NCI-H2171 (cell line): ENCODE data around the gene ARF3.
A peak's percentile ranks its signal among the peaks of the same experiment; 100 is the strongest.
"Not testable (repeated sequence)": the region's sequence is repeated elsewhere in the genome, so short reads cannot be mapped to it uniquely, and the experiment has no call there.

ENCODE experiments used
- DNase-seq: peaks from one replicate; lab custom pipeline; 2025; lab: John Stamatoyannopoulos, UW

The ARF3 gene

DNA sequence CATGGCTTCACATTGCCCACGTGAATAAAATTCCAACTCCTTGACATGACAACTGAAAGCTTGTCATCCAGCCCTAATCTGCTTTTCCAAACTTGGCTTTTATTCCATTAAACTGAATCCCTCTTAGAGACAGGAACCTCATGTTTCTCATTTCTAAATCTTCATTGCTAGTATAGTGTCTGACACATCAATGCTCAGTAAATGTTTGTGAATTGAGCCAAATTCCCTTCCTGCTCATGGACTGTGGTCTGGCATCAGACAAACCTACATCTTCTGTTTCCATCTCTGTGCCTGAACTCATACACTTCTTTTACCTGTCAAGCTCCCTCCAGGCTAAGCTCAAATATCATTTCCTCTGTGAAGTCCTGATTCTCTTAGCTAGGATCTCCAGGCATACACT is 27.7 kb downstream of the ARF3 start:
- no peak for DNase-seq

DNA sequence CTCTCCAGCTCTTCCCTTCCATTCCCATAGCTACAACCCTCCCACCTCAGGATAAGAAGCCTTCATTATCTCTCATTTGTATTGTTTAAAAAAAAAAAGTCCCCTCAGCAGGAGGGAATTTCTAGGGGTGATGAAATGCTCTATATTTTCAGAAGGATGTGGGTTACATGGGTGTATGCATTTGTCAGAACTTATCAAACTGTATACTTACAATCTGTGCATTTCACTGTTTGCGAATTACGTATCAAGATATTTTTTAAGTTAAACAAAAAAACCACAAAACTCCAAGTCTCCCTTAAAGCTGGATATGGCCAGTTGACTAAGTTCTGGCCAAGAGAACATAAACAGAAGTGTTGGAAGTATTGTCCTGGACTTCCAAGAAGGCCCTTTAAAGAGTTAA is 30.0 kb downstream of the ARF3 start:
- no peak for DNase-seq

DNA sequence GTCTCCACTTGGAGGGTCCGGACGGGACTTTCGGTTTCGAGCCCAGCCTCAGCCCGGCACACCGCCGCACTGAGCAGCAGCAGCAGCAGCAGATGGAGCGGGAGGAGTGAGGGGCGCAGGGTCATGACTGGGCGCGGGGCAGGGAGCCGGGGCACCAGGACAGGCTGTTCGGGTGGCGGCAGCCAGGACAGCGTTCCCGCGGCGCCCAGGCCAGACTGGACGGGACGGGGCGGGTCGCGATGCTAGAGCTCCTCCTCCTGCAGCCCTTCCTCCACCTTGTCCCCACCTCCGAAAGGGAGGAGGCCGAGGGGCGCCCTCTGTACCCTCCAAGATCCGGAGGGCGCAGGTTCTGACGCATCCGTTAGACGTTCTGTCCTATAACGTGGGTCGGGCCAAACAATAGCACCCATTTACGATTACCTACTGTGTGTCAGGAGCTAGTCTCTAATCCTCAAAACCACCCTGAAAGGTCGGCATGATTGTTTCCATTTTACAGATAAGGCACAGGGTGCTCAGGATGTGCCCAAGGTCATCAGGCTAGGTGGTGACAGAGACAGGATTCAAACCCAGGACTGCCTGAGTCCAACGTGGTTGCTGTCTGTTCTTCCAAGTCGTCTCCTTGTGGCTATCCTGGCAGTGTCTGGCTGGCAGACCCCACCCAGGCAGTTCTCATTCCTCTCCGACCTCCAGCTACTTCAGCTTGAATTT is 31.8 kb downstream of the ARF3 start, which contains the start of gene FKBP11:
TSS of gene FKBP11 (minus strand) at position 189 of the 708 bp plus-strand sequence. CDS start at position 125, 64 bp downstream.
- DNase-seq, result peak; percentile 38

DNA sequence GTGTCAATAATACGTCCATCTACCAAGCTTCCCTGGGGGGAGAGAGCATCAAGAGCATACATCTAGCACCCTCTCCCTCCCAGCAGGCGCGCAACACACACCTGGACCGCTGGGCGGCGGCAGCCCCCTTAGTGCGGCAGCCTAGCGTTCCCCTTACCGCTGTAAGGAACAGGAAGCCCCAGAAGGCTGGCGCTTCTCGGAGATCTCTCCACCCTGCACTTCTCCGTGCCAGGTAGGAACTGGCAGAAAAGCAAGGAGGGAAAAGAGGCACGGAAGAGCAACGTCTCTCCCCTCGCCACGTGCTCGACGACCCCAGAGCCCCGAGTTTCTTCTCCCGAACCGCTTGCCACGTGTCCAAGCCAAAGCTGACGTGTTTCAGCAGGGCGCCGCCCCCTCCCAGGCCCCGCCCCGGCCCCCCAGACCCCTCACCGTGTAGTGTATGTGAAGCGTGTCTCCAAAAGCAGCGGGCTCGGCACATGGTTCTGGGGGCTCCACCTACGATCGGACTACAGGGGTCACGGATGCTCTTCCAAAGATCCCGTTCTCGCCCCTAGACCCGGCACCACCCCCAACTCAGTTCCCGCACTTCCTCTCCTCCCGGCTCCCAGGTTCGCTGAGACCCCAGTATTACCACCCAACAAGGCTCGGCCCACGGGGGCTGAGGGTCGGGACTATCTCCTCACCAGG is 32.5 kb downstream of the ARF3 start:
- peak; percentile 55 for DNase-seq

DNA sequence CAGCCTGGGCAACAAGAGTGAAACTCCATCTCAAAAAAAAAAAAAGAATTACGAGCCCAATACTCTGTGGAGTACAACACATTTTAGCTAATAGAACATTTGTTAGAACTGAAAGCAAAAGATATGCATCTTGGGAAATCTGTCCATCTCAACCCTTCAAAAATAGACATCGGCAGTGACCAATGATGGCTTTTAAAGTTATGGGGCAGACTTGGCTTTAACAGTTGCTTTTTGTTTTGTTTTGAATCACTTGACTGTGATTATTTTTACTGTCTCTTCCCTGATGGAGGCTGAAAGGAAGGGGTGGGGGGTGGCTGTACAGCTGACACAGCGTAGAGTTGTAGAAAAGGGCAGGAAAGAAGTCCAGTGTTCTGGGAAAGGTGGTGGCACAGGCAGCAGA is 34.2 kb downstream of the ARF3 start:
- DNase-seq, result no peak

DNA sequence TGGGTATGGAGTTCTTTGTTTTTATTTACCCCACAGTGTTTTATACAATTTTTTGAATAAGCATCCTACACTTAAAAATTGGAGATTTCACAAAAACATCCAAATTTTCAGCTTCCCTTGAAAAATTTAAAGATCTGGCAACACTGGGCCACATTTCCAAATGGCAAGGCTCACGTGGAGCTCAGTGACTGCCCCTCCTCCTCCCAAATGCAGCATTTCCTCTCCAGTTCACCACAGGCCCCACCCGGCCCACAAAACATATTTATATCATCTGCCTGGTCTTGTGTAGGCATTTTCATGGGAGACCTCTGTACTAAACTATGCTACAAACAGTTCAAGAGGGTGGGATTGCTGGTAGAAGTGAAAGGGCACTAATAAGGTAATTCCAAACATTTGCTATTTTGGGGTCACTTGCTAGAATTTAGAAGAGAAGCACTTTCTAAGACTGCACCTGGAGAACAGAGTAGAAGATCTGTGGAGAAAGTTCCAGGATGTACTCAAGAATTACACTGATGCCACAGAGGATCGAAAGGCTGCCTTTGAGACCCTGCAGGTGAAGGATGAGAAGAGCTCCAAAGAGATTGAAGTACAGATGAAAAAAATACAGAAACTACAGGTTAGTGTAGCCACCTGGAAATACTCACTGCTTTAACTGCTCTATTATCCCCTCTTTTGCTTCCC is 39.3 kb downstream of the ARF3 start:
- DNase-seq, result no peak

DNA sequence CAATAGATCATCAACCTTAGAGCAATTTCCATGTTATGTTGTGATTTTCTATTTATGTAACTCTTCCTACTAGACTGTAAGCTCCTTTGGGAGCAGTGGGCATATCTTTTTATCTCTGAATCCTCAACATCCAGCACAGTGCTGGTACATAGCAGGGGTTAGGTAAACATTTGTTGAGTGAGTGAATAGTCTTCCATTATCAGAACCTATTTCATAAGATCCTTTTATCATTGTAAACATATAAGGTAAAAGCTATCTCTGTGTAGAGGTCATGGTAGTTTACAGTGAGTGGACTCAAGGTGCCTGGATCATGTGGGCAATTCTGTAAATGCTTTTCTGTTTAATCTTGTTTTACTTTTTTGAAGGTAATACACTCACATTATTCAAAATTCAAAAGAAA is 47.1 kb downstream of the ARF3 start:
- DNase-seq, result no peak

DNA sequence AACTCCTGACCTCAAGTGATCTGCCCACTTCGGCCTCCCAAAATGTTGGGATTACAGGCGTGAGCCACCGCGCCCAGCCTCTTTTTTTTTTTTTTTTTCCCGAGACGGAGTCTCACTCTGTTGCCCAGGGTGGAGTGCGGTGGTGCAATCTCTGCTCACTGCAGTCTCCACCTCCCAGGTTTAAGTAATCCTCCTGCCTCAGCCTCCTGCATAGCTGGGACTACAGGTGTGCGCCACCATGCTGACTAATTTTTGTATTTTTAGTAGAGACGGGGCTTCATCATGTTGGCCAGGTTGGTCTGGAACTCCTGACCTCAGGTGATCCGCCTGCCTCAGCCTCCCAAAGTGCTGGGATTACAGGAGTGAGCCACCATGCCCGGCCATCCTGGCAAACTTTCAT is 47.6 kb downstream of the ARF3 start:
- DNase-seq, result not testable (repeated sequence)

DNA sequence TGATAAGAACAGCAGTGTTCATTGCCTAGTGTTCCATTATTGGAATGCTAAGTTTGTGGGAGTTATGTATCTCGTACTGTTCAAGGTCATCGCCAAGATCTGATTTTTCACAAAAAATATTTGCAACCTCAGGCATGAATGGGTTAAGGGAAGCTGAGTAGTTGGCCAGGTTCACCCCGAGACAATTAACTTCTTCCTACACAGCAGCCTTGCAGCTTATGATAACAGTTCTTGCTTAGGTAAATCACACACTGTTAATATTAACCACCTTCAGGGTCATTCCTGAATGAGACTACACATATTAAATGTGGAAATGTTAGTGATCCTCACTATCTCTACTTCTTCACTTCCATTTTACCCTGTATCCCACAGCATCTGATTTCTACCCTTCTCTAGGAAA is 50.0 kb downstream of the ARF3 start:
- DNase-seq, result no peak

DNA sequence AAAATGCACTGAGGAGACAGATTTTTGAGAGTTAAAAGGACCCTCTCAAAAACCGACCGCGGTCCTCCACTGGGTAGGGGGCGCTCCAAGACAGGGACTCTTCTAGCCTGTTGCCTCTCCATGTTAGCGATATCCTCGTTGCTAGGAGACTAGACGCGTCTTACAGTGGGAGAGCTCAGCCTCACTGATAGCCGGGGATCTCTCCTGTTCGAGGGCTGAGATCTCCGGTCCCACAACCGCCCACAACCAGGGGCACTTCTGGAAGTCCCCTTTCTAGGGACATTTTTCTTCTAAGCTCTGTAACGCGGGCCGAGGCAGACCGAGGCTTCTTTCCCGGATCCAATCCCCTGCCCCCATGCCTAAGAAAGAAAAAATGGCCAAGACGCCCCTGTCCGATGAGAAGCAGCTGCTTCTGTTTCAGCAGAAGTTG is 53.3 kb downstream of the ARF3 start:
- DNase-seq, result peak; percentile 78

DNA sequence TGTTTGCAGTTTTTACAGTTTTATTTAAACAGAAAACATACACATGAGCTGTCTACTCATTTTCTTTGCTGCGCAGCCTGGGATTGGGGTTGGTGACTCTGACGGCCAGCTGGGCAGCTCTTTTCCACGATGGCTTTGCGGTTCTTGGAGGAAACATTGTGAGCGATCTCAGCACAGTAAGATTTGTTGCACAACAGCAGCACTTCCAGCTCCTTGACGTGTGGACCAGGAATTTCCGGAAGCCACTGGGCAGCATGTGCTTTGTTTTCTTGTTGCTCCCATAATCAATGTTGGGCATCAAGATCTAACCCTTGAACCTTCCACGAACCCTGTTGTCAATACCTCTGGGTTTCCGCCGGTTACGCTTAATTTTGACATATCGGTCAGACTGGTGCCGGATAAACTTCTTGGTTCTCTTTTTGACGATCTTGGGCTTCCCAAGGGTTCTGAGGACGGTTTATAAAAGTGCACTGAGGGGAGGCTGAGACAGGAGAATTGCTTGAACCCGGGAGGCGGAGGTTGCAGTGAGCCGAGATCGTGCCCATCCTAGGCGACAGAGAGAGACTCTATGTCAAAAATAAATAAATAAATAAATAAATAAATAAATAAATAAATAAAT is 53.8 kb downstream of the ARF3 start:
- no peak for DNase-seq

DNA sequence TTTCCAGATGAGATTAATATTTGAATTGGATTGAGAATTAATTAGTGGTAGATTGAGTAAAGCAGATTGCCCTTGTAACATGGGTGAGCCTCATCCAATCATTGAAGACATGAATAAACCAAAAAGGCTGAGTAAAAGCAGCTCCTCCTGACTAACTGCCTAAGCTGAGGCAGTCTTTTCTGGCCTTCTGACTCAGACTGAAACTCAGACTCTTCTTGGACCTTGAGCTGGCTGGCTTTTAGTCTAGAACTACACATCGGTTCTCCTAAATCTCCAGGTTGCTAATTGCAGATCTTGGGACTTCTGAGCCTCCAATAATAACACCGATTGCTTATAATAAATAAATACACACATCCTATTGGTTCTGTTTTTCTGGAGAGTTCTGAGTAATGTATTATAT is 56.0 kb downstream of the ARF3 start:
- DNase-seq, result no peak

DNA sequence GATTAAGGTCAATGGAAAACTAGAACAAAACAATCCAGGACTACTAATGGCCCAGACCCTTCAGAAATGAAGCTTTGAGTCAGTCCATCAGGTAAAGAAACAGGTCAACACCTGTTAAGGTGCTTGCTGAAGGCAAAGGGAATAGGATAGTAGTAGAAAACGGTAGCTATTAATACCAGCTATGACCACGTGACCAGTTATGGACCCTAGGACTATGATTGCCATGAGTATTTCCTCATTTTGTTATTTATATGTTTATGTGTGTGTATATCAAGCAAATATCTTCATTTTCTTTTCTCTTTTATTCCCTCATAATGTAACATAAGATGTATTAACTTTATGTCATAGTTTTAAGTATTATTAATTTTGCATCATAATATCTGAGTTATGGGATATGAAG is 57.6 kb downstream of the ARF3 start:
- no peak for DNase-seq

DNA sequence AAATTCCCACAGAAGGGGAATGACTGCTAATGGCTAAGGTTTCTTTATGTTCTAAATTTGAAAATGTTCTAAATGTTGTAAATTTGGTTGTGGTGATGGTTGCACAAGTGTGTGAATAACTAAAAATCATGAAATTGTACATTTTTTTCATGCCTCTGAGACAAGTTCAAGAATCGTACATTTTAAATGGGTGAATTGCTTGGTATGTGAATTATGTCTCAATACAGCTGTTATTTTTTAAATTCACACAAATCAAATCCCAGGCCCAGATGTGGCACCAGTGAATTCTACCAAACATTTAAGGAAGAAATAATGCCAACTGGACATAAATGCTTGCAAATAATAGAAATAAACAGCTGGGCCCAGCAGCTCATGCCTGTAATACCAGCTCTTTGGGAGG is 63.0 kb downstream of the ARF3 start:
- no peak for DNase-seq

DNA sequence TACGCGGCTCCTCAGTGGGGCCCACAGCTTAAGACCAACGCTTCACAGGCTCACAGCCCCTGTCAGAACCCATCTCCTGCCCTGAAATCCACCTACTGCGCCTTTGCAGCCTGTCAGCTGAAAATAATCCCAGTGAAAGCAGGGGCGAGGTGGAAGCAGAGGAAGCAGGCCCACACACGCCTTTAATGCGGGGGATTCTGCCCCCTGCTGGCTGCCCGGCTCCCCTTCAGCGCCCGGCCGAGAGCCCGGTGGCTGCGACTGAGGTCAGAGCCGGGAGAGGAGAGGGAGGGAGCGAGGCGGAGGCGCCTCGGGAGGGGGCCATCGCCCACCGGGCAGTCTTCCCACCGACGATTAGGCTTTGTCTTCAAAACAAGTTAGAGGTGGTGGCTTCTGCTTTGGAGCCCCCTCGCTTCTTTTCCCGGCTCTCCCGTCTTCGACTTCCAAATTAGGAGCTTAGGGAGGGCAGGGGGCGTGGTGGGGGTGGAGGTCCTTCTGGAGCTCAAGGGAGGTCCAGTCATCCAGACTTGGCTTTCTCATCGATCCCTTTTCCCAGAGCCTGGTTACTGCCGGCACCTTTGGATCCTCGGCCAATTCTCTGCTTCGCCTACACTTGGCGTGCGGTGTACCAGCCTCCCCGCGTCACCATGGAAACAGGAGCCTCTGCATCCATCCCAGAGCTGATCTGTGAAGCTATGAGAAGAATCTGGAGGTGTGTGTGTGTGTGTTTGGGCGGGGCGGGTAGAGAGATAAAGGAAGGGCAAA is 66.4 kb downstream of the ARF3 start:
- DNase-seq, result peak; percentile 50

DNA sequence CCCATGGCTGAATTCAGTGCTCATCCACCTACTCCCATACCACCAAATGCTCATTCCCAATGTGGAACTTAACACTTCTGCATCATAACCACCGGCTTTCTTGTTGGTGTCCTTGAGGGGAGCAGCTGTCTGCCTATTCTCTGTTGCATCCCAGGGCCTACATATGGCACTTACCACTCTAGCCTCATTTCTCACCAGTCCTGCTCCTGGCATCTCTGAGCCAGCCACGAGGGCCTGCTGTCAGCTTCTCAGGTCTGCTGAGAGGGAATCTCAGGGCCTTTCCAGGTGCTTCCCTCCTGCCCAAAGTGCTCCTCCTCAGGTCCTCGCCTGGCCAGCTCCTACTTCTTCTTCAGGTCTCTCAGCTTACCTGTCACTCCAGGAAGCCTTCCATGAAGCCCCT is 67.6 kb downstream of the ARF3 start:
- DNase-seq, result no peak
